GM21515 (cell line): ENCODE data around the gene PCED1A.
"Not testable (repeated sequence)": the region's sequence is repeated elsewhere in the genome, so short reads cannot be mapped to it uniquely, and the experiment has no call there.

Experiments used
- ATAC-seq: cut with Tn5 transposase; IDR thresholded peaks from one replicate; pipeline ENCODE4 v1.9.1; 2021; ENCODE audit not compliant: unreplicated experiment

Gene PCED1A

DNA sequence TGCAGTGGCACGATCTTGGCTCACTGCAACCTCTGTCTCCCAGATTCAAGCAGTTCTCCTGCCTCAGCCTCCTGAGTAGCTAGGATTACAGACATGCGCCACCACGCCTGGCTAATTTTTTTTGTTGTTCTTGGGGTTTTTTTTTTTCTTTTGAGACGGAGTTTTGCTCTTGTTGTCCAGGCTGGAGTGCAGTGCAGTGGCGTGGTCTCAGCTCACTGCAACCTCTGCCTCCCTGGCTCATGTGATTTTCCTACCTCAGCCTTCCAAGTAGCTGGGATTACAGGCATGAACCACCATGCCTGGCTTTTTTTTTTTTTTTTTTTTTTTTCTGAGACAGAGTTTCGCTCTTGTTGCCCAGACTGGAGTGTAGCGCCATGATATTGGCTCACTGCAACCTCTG, 9.2 kb downstream of the PCED1A start:
- ATAC-seq = not testable (repeated sequence)

DNA sequence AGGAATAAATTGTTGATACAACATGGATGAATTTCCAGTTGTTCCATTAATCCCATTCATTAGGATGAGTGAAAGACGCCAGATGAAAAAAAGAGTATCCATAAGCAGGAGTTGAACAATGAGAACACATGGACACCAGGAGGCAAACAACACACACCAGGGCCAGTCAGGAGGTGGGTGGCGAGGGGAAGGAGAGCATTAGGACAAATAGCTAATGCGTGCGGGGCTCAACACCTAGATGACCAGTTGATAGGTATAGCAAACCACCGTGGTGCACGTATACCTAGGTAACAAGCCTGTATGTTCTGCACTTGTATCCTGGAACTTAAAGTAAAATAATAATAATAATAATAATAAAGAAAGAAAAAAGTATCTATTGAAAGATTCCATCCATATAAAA, 11.1 kb downstream of the PCED1A start:
- ATAC-seq = no peak

GRCh38 chr20:2826655-2827054, 13.8 kb downstream of the PCED1A start:
- no peak for ATAC-seq

GRCh38 chr20:2825761-2826160, 14.7 kb downstream of the PCED1A start:
- ATAC-seq = no peak

- ATAC-seq = no peak
These were observed 18.4 kb downstream of the PCED1A start for GRCh38 chr20:2822073-2822472.

- ATAC-seq = no peak
These were observed 19.3 kb downstream of the PCED1A start for GRCh38 chr20:2820896-2821869.

DNA sequence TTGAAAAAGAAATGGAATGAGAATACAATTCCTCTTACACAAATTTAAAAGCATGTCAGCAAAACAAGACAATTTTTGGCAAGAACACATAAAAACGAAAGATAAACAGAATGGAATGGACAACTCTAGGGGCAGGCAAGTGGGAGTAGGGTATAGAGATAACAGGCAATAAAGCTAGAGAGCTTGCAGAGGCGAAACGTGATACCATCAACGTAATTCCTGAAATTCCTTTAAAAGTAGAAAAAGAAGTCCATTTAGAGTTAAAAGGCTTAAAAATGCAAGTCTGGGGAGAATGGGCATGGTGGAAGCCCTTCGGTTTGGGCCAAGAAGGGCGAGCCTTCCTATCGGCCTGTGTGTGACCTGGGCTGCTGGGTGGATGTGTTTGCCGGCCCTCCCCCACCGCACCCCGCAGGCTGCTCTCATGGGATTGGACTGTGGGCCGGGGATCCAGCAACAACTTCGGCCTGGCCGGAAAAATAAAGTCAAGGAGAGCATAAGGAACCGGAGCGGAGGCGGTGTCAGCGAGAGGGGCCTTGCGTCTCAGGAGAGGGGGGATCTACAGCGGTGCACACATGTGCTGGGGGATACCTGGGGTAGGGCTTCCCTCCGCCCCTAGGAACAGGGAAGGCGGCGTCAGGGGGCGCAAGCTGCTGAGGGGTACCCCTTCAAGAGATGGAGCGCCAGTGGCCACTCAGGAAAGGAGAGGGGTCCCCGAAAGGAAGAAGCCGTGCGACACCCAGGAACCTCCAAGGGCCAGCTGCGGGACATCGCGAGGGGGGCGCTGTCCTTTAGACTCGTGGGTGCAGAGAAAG, 20.2 kb downstream of the PCED1A start:
- no peak for ATAC-seq

- no peak for ATAC-seq
These were observed 22.4 kb downstream of the PCED1A start for GRCh38 chr20:2817891-2818595.

GRCh38 chr20:2817341-2817726, 23.1 kb downstream of the PCED1A start:
- ATAC-seq = no peak

DNA sequence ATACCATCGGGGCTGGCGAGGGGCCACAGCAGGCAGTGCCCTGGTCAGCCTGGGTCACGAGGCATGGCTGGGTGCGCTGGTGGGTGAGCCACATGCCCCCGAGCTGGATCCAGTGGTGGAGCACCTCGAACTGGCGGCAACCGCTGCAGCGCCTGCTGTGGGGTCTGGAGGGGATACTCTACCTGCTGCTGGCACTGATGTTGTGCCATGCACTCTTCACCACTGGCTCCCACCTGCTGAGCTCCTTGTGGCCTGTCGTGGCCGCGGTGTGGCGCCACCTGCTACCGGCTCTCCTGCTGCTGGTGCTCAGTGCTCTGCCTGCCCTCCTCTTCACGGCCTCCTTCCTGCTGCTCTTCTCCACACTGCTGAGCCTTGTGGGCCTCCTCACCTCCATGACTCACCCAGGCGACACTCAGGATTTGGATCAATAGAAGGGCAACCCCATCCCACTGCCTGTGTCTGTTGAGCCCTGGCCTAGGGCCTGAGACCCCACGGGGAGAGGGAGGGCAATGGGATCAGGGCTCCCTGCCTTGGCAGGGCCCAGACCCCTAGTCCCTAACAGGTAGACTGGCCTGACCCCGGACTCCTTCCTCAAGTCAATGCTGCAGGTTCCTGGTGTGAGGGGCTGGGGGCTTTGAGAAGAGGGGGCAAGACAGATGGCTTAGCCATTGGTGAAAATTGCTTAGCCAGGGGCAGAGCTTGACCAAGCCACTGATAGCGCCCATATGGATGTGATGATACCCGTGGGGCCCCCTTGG, 23.7 kb downstream of the PCED1A start:
- ATAC-seq = no peak

GRCh38 chr20:2816030-2816582, 24.3 kb downstream of the PCED1A start, which contains the start of gene TMEM239:
Gene TMEM239 (plus strand): TSS chr20:2816364. CDS start chr20:2816555, 191 bp downstream.
- ATAC-seq = no peak

- no peak for ATAC-seq
These were observed 25.1 kb downstream of the PCED1A start for GRCh38 chr20:2815242-2815900.

- ATAC-seq = no peak
These were observed 25.8 kb downstream of the PCED1A start, which contains the start of gene C20orf141 for GRCh38 chr20:2814587-2815051. Gene C20orf141 (plus strand): TSS chr20:2814987. CDS start chr20:2815185, 198 bp downstream.

DNA sequence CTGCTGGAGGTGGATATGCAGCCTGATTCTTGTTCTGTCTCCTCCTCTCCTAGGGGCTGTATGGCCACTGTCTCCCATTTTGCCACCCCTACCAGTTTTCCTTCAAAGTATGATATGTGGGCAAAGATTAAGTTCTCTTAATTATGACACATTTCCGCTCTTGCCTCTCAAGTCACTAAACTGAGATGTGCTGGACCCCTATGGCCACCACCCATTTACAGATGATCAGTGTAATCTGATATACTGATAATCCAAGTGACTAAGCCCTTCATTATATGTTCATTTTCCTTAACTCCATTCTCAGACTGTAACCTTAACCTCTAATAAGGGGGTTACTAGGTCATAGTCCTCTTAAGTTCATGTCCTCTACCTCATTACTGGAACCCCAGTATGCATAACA, 26.4 kb downstream of the PCED1A start:
- ATAC-seq = no peak

- no peak for ATAC-seq
These were observed 28.3 kb downstream of the PCED1A start for GRCh38 chr20:2812189-2812588.

- ATAC-seq = no peak
These were observed 30.8 kb downstream of the PCED1A start for GRCh38 chr20:2809690-2810089.

GRCh38 chr20:2807929-2808328, 32.5 kb downstream of the PCED1A start:
- not testable (repeated sequence) for ATAC-seq

DNA sequence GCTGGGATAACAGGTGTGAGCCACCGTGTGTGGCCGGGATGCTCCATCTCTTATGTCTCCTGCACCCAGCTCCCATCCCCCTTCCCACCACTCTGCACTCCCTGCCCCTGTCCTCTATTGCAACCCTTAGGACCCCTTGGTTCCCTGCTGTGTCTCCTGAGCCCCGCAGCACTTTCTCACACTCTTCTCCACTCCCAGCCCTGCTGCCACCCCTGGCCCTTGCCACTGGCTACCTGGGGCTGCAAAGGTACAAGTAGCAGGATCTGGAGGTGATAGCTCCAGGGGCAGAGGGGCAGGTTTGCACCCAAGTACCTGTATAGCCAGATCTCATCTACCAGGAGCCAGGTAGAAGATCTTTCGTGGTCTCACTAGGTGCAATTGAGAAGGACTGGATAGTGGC, 33.4 kb downstream of the PCED1A start:
- no peak for ATAC-seq

- ATAC-seq = no peak
These were observed 34.1 kb downstream of the PCED1A start for GRCh38 chr20:2806351-2806701.
